ENCODE results near the gene CRNN. TPM values are rescaled to one million over a fixed set of nuclear protein-coding genes. Genes with fewer than 3 reads are reported as not detected.

Gene CRNN
- total RNA-seq (2021; fragmentation: NEBNext Ultra II Directional; extraction: Animal tissue kit (Norgen Biotek cat#: 25700)) = not detected
- long read RNA-seq = 0 reads

GRCh38 chr1:152413909-152414308 is at the start of gene CRNN:
Gene CRNN (minus strand): TSS chr1:152414263. CDS start chr1:152412233, 2,030 bp downstream.
- Mint-ChIP-seq H3K4me1 (ENCODE audit: low read depth) (no peaks in the 10 kb centered on the region), H3K27me3 (ENCODE audit: insufficient read depth) (peaks cover 4% of the 10 kb centered on the region), H3K4me3 (no peak within 1 kb of the TSS), H3K9me3 (peaks cover 16% of the 10 kb centered on the region), H3K27ac (no peak within 1 kb of the TSS), H3K36me3 (ENCODE audit: low read depth) (no peaks in the 10 kb centered on the region)
- no peak for TF ChIP-seq CTCF (IDR thresholded peaks at IDR 0.05)
- DNase-seq = no peak

DNA sequence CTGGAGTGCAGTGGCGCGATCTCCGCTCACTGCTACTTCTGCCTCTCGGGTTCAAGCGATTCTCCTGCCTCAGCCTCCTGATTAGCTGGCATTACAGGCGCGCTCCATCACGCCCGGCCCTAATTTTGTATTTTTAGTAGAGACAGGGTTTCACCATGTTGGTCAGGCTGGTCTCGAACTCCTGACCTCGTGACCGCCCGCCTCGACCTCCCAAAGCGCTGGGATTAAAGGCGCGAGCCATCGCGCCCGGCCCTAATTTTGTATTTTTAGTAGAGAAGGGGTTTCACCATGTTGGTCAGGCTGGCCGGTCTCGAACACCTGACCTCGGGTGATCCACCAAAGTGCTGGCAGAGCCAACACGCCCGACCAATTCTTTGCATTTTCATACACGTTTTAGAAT is 48.6 kb upstream of the CRNN start:
- Mint-ChIP-seq H3K9me3 (no peaks in the 10 kb centered on the region), H3K36me3 (ENCODE audit: low read depth) (no peaks in the 10 kb centered on the region)

DNA sequence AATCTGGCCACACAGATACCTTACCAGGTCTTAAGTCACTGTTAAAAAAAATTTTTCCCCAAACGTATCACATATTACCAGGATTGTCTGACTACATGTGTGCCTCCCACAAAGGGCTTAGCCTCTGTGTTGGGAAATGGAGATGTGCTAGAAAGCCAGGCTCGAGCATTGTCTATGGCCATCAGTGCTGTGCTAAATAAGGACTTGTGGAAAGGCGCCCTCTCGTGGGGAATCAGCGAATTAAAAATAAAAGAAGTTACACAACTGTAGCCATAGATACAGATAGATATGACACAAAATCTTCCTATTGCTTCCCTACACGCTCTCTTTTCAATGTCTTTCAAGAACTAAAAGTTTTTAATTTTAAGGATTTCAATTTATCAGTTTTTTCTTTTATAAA is 47.5 kb upstream of the CRNN start:
- DNase-seq = peak; percentile 66
- no peak overlapping the region for H3K27ac Mint-ChIP-seq
- H3K4me3 Mint-ChIP-seq = no peak overlapping the region
- H3K4me1 Mint-ChIP-seq (ENCODE audit: low read depth) = peaks cover 27% of the 10 kb centered on the region
- H3K36me3 Mint-ChIP-seq (ENCODE audit: low read depth) = no peaks in the 10 kb centered on the region
- peak; percentile 87 for TF ChIP-seq CTCF (IDR thresholded peaks at IDR 0.05)
- H3K9me3 Mint-ChIP-seq = no peaks in the 10 kb centered on the region
- peaks cover 4% of the 10 kb centered on the region for H3K27me3 Mint-ChIP-seq (ENCODE audit: insufficient read depth)

More for the DNA sequence above, 48.6 kb upstream of the CRNN start:
- TF ChIP-seq CTCF (IDR thresholded peaks at IDR 0.05) = no peak
- Mint-ChIP-seq H3K4me1 (ENCODE audit: low read depth) (peaks cover 27% of the 10 kb centered on the region), H3K4me3 (no peak overlapping the region), H3K27ac (no peak overlapping the region), H3K27me3 (ENCODE audit: insufficient read depth) (peaks cover 4% of the 10 kb centered on the region; the same call in 1 of the 2 replicates)
- DNase-seq = no peak

- peaks cover 27% of the 10 kb centered on the region for H3K4me1 Mint-ChIP-seq (ENCODE audit: low read depth)
- no peak for DNase-seq
- no peaks in the 10 kb centered on the region for H3K9me3 Mint-ChIP-seq
These were observed 46.5 kb upstream of the CRNN start for GRCh38 chr1:152460529-152460899.

GRCh38 chr1:152459596-152460528 is 45.8 kb upstream of the CRNN start:
- H3K36me3 Mint-ChIP-seq (ENCODE audit: low read depth) = no peaks in the 10 kb centered on the region
- H3K9me3 Mint-ChIP-seq = no peaks in the 10 kb centered on the region
- peaks cover 27% of the 10 kb centered on the region for H3K4me1 Mint-ChIP-seq (ENCODE audit: low read depth)
- H3K27ac Mint-ChIP-seq = peak overlapping the region; percentile 22
- H3K4me3 Mint-ChIP-seq = peak overlapping the region; percentile 60
- peak; percentile 95 for TF ChIP-seq CTCF (IDR thresholded peaks at IDR 0.05)
- peaks cover 4% of the 10 kb centered on the region for H3K27me3 Mint-ChIP-seq (ENCODE audit: insufficient read depth)
- DNase-seq = peak; percentile 63

More at GRCh38 chr1:152460529-152460899, 46.5 kb upstream of the CRNN start:
- Mint-ChIP-seq H3K27me3 (ENCODE audit: insufficient read depth) (peaks cover 4% of the 10 kb centered on the region), H3K4me3 (no peak overlapping the region; the same call in 1 of the 2 replicates), H3K36me3 (ENCODE audit: low read depth) (no peaks in the 10 kb centered on the region), H3K27ac (no peak overlapping the region)
- peak; percentile 52 for TF ChIP-seq CTCF (IDR thresholded peaks at IDR 0.05)

Measured in HFFc6 (cell line).